Lung (tissue), 12 donors: ENCODE results near the gene FASN. TPM values are rescaled to one million over a fixed set of nuclear protein-coding genes. Genes with fewer than 3 reads are reported as not detected.

Experiments used
- ATAC-seq: fragments of 200-7000 bp; cut with Tn5 transposase; one replicate; pipeline ENCODE4 v1.9.1; 2020; ENCODE audit warnings: moderate number of reproducible peaks; ENCODE audit not compliant: insufficient read depth, low FRiP score
- DNase-seq, 3 donors: peaks; one replicate each; pipeline ENCODE4 v3.0.0-alpha.2; 2013 to 2017
- H3K27ac ChIP-seq, 2 donors: one replicate each; pipeline ENCODE4 v1.5.1; 2013; ENCODE audit warnings: mild to moderate bottlenecking in 2 of 2, moderate library complexity in 2 of 2, control low read depth in 1 of 2, inconsistent platforms in 1 of 2, low read depth in 1 of 2, low read length in 1 of 2
- H3K27me3 ChIP-seq, 3 donors: one replicate each; pipeline ENCODE4 v1.5.1; 2013; ENCODE audit warnings: low read length in 2 of 3; ENCODE audit not compliant: control insufficient read depth in 3 of 3, insufficient read depth in 3 of 3
- H3K36me3 ChIP-seq, 4 donors: one replicate each; pipeline ENCODE4 v1.5.1; 2013; ENCODE audit warnings: low read length in 4 of 4, mild to moderate bottlenecking in 1 of 4, moderate library complexity in 1 of 4; ENCODE audit not compliant: control insufficient read depth in 4 of 4, insufficient read depth in 4 of 4
- H3K4me1 ChIP-seq, 5 donors: one replicate each; pipeline ENCODE4 v1.5.1; 2013; ENCODE audit warnings: low read length in 5 of 5, mild to moderate bottlenecking in 2 of 5, moderate library complexity in 1 of 5; ENCODE audit not compliant: control insufficient read depth in 5 of 5, insufficient read depth in 5 of 5
- H3K4me3 ChIP-seq: one replicate; pipeline ENCODE4 v1.5.1; 2013; ENCODE audit warnings: mild to moderate bottlenecking, control low read depth, moderate library complexity
- H3K9ac ChIP-seq, 2 donors: one replicate each; pipeline ENCODE4 v1.5.1; 2013; ENCODE audit warnings: low read length in 2 of 2, control low read depth in 1 of 2; ENCODE audit not compliant: insufficient read depth in 1 of 2
- H3K9me3 ChIP-seq, 4 donors: one replicate each; pipeline ENCODE4 v1.5.1; 2013; ENCODE audit warnings: low read length in 3 of 4, mild to moderate bottlenecking in 1 of 4, moderate library complexity in 1 of 4; ENCODE audit not compliant: control insufficient read depth in 4 of 4, insufficient read depth in 3 of 4
- CTCF ChIP-seq: IDR thresholded peaks from 2 replicates; pipeline ENCODE4 v1.5.1; 2012; ENCODE audit warnings: mild to moderate bottlenecking; ENCODE audit errors: control extremely low read depth, extremely low read depth
- WGBS, 2 donors: extraction: QIAGEN DNeasy Blood & Tissue Kit; methylation state at CpG; one replicate each; pipeline ENCODE4 v1.1.7; 2013; 5-methylcytosine and 5-hydroxymethylcytosine counted together
- polyA plus RNA-seq, 2 donors: library from polyadenylated mRNA; stranded (reverse); fragments of 200-250 nt; gene quantifications; one replicate each; pipeline ENCODE4 v1.2.1, GENCODE V29; 2013
- total RNA-seq, 2 donors: library from RNA; depleted of rRNA in 1 of 2; stranded (reverse); fragments of >200 nt in 1 of 2; gene quantifications; one replicate each; pipeline ENCODE4 v1.2.1, GENCODE V29; 2014 to 2021
- donor health status: control.
- donor health status: control.
- donor health status: Bipolar disorder and iron deficiency.
- donor health status: healthy.
- donor health status: DM: yes; HTN: yes; CAD: no.

Gene FASN
- total and polyA plus RNA-seq, 4 donors, result 46.2 to 604 (median 212) TPM

- Histone ChIP-seq H3K36me3 (peaks cover 0 to 4% (median 0%) of the 10 kb centered on the region in 4 donors), H3K9me3 (no peaks in the 10 kb centered on the region), H3K27me3 (no peaks in the 10 kb centered on the region), H3K4me3 (no peak overlapping the region), H3K4me1 (peaks cover 0 to 20% (median 9%) of the 10 kb centered on the region in 5 donors), H3K9ac (no peak overlapping the region), H3K27ac (no peak overlapping the region)
- ATAC-seq (no peak), DNase-seq (no peak)
- 92 to 93% methylated on average over 8 of the region's 8 CpGs for WGBS, 2 donors
- TF ChIP-seq CTCF, result no peak
These were observed 62.5 kb downstream of the FASN start for GRCh38 chr17:82035488-82035887.

GRCh38 chr17:82034371-82035011, 63.5 kb downstream of the FASN start:
- H3K4me1 ChIP-seq, result peaks cover 0 to 28% (median 9%) of the 10 kb centered on the region in 5 donors
- no peak overlapping the region for H3K27ac ChIP-seq
- no peaks in the 10 kb centered on the region for H3K9me3 ChIP-seq
- ATAC-seq (no peak), DNase-seq (no peak)
- H3K36me3 ChIP-seq, result peaks cover 0 to 4% (median 0%) of the 10 kb centered on the region in 4 donors
- TF ChIP-seq CTCF, result no peak
- no peaks in the 10 kb centered on the region for H3K27me3 ChIP-seq
- H3K9ac ChIP-seq, result no peak overlapping the region
- no peak overlapping the region for H3K4me3 ChIP-seq
- 91 to 94% methylated on average over 23 of the region's 23 CpGs for WGBS, 2 donors

- ATAC-seq (no peak), DNase-seq (no peak)
- H3K4me1 ChIP-seq, result peaks cover 0 to 28% (median 9%) of the 10 kb centered on the region in 5 donors
- no peaks in the 10 kb centered on the region for H3K9me3 ChIP-seq
- peaks cover 0 to 4% (median 0%) of the 10 kb centered on the region in 4 donors for H3K36me3 ChIP-seq
- TF ChIP-seq CTCF, result no peak
- no peak overlapping the region for H3K27ac ChIP-seq
- H3K27me3 ChIP-seq, result no peaks in the 10 kb centered on the region
- H3K9ac ChIP-seq, result no peak overlapping the region
- no peak overlapping the region for H3K4me3 ChIP-seq
- 94 to 95% methylated on average over 34 to 38 of the region's 38 CpGs for WGBS, 2 donors
These were observed 64.5 kb downstream of the FASN start for GRCh38 chr17:82033359-82034085.
